CD4-positive, alpha-beta T cell (primary cell): ENCODE data around the gene PFKFB3. TPM values are rescaled to one million over a fixed set of nuclear protein-coding genes. Genes with fewer than 3 reads are reported as not detected.

ENCODE experiments used
- ATAC-seq: fragments of 200-7000 bp; cut with Tn5 transposase; one replicate; pipeline ENCODE4 v1.10.0; 2022; ENCODE audit warnings: mild to moderate bottlenecking; ENCODE audit not compliant: poor library complexity
- CTCF ChIA-PET: fragments of 350-600 bp; sonication (Branson Sonifier 250); formaldehyde crosslinking; loops from one replicate; lab custom pipeline; 2021; ENCODE audit warnings: antibody characterized with exemption, inconsistent platforms; lab: Charles Lee
- POLR2A ChIA-PET: fragments of 350-600 bp; sonication (Branson Sonifier 250); formaldehyde crosslinking; loops from one replicate; lab custom pipeline; 2021; ENCODE audit warnings: antibody characterized with exemption, inconsistent platforms; lab: Charles Lee
- DNase-seq, 14 experiments: peaks; one replicate each; pipeline ENCODE4 v3.0.0-alpha.2; 2013 to 2020; ENCODE audit warnings: mixed read lengths in 2 of 14
- H3K27ac ChIP-seq, 2 donors: one replicate each; pipeline versions ENCODE4 v1.5.1 to v1.7.0; 2013; ENCODE audit warnings: low read length in 2 of 2, low read depth in 1 of 2, mild to moderate bottlenecking in 1 of 2
- H3K27me3 ChIP-seq, 2 experiments: 1 replicate in 1 of 2; 2 replicates in 1 of 2; pipeline versions ENCODE4 v1.6.1 to v1.7.0; 2013; ENCODE audit warnings: low read length in 2 of 2, control low read depth in 1 of 2, mild to moderate bottlenecking in 1 of 2, moderate library complexity in 1 of 2; ENCODE audit not compliant: insufficient read depth in 2 of 2, control insufficient read depth in 1 of 2
- H3K36me3 ChIP-seq: one replicate; pipeline ENCODE4 v1.6.1; 2013; ENCODE audit warnings: low read length, control low read depth; ENCODE audit not compliant: insufficient read depth
- H3K4me1 ChIP-seq: one replicate; pipeline ENCODE4 v1.6.1; 2013; ENCODE audit warnings: low read length, control low read depth; ENCODE audit not compliant: insufficient read depth
- H3K4me3 ChIP-seq: one replicate; pipeline ENCODE4 v1.5.1; 2013; ENCODE audit warnings: mild to moderate bottlenecking, low read length, moderate library complexity
- H3K9me3 ChIP-seq, 2 experiments: 1 replicate in 1 of 2; 2 replicates in 1 of 2; pipeline versions ENCODE4 v1.6.1 to v1.7.0; 2013; ENCODE audit warnings: low read length in 2 of 2, mild to moderate bottlenecking in 2 of 2, control low read depth in 1 of 2, moderate library complexity in 1 of 2; ENCODE audit not compliant: control insufficient read depth in 1 of 2, insufficient read depth in 1 of 2
- H3K27ac Mint-ChIP-seq: one replicate; pipeline ENCODE4 v1.8.0; 2020; ENCODE audit warnings: mixed read lengths
- H3K27me3 Mint-ChIP-seq: one replicate; pipeline ENCODE4 v1.8.0; 2021; ENCODE audit warnings: mixed read lengths
- H3K36me3 Mint-ChIP-seq: one replicate; pipeline ENCODE4 v1.8.0; 2021; ENCODE audit warnings: low read depth, mixed read lengths
- H3K4me1 Mint-ChIP-seq: one replicate; pipeline ENCODE4 v1.8.0; 2021; ENCODE audit warnings: low read depth, mixed read lengths
- H3K4me3 Mint-ChIP-seq: one replicate; pipeline ENCODE4 v1.8.0; 2020; ENCODE audit warnings: mild to moderate bottlenecking, mixed read lengths
- H3K9me3 Mint-ChIP-seq: one replicate; pipeline ENCODE4 v1.8.0; 2020; ENCODE audit warnings: mixed read lengths
- CTCF ChIP-seq: fragments of 200-600 bp; IDR thresholded peaks from one replicate; pipeline ENCODE4 v1.8.0; 2022; ENCODE audit warnings: antibody characterized with exemption, mild to moderate bottlenecking
- intact Hi-C, 2 experiments: fragments of 100-400 bp; cut with DNase I in 1 of 2; cut with micrococcal nuclease in 1 of 2; formaldehyde crosslinking; loops; one replicate each; pipeline versions ENCODE4 v1.15.1 to v1.9.0; 2023 to 2025; cut with DNase I, micrococcal nuclease
- total RNA-seq, 174 experiments: library from RNA in 2 of 174; stranded (reverse) in 2 of 174; gene quantifications; one replicate each; pipeline ENCODE4 v1.2.3 and lab custom pipeline; 2021 to 2026

Gene PFKFB3
- total RNA-seq, 2 experiments from 2014 or later: 142 to 145 TPM

DNA sequence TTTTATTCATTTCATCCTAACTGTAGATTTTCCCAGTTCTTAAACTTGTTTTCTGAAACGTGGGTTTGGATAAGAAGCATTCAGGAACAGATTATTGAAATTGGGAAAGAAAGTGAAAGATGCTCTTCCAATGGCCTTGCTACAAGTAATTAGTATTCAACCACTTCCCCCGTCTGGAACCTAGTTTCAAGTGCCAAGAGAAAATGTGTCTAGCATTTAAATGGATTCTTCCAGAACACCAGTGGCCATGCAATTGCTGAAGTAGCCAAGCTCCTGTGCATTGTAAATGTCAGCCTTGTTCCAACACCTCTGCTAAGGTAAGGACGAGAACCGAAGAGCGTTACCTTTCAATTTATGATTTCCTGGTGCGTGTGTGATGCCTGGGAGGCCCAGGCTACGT, 68.2 kb downstream of the PFKFB3 start:
- Mint-ChIP-seq H3K9me3 (peaks cover 3% of the 10 kb centered on the region), H3K36me3 (no peaks in the 10 kb centered on the region), H3K27ac (peak overlapping the region; percentile 90), H3K4me3 (no peak overlapping the region), H3K4me1 (peaks cover 52% of the 10 kb centered on the region), H3K27me3 (no peaks in the 10 kb centered on the region)
- no peaks in the 10 kb centered on the region for H3K9me3 ChIP-seq
- intact Hi-C loops: loop anchor here in 1 of 2 experiments (10.0 kb wide), 1 partner anchor 114 kb away; no protein-coding TSS in a partner anchor
- no peaks in the 10 kb centered on the region for H3K36me3 ChIP-seq
- no peak for ATAC-seq
- POLR2A ChIA-PET: interaction anchor here (1.0 to 1.6 kb wide), 2 partner anchors 29 to 77 kb away, joined by 5 to 7 read pairs; no protein-coding TSS in a partner anchor
- CTCF ChIA-PET: interaction anchor here (1.6 kb wide), 1 partner anchor 69 kb away, joined by 4 read pairs; the partner anchor contains the start of gene PFKFB3
- peak overlapping the region in 1 of 2 donors; percentile 43 for H3K27ac ChIP-seq
- H3K4me1 ChIP-seq: peaks cover 52% of the 10 kb centered on the region
- no peak overlapping the region for H3K4me3 ChIP-seq
- no peaks in the 10 kb centered on the region for H3K27me3 ChIP-seq
- peak in 1 of 14 experiments; percentile 23 for DNase-seq
- no peak for TF ChIP-seq CTCF

GRCh38 chr10:6271663-6272062, 68.9 kb downstream of the PFKFB3 start:
- H3K27ac ChIP-seq: peak overlapping the region in 1 of 2 donors; percentile 26
- peaks cover 3% of the 10 kb centered on the region for H3K9me3 Mint-ChIP-seq
- H3K9me3 ChIP-seq: no peaks in the 10 kb centered on the region
- no peaks in the 10 kb centered on the region for H3K36me3 Mint-ChIP-seq
- TF ChIP-seq CTCF: no peak
- H3K27me3 ChIP-seq: no peaks in the 10 kb centered on the region
- H3K4me3 Mint-ChIP-seq: no peak overlapping the region
- intact Hi-C loops: loop anchor here in 1 of 2 experiments (10.0 kb wide), 1 partner anchor 113 kb away; no protein-coding TSS in a partner anchor
- DNase-seq (peak in 1 of 14 experiments; percentile 15), ATAC-seq (no peak)
- peak overlapping the region; percentile 90 for H3K27ac Mint-ChIP-seq
- peaks cover 54% of the 10 kb centered on the region for H3K4me1 ChIP-seq
- peaks cover 52% of the 10 kb centered on the region for H3K4me1 Mint-ChIP-seq
- CTCF ChIA-PET: interaction anchor here (1.6 kb wide), 1 partner anchor 69 kb away, joined by 4 read pairs; the partner anchor contains the start of gene PFKFB3
- no peak overlapping the region for H3K4me3 ChIP-seq
- POLR2A ChIA-PET: no interaction called here
- no peaks in the 10 kb centered on the region for H3K36me3 ChIP-seq
- no peaks in the 10 kb centered on the region for H3K27me3 Mint-ChIP-seq

- H3K36me3 Mint-ChIP-seq: no peaks in the 10 kb centered on the region
- H3K27me3 ChIP-seq: no peaks in the 10 kb centered on the region
- no peak overlapping the region for H3K27ac ChIP-seq
- H3K4me1 ChIP-seq: peaks cover 54% of the 10 kb centered on the region
- no peaks in the 10 kb centered on the region for H3K36me3 ChIP-seq
- peak overlapping the region; percentile 90 for H3K27ac Mint-ChIP-seq
- TF ChIP-seq CTCF: no peak
- no peaks in the 10 kb centered on the region for H3K27me3 Mint-ChIP-seq
- H3K9me3 Mint-ChIP-seq: peaks cover 3% of the 10 kb centered on the region
- ChIA-PET POLR2A (no interaction called here), CTCF (no interaction called here)
- ATAC-seq (no peak), DNase-seq (no peak)
- H3K4me3 Mint-ChIP-seq: no peak overlapping the region
- intact Hi-C loops: loop anchor here in 1 of 2 experiments (10.0 kb wide), 1 partner anchor 113 kb away; no protein-coding TSS in a partner anchor
- peaks cover 50% of the 10 kb centered on the region for H3K4me1 Mint-ChIP-seq
- no peak overlapping the region for H3K4me3 ChIP-seq
- no peaks in the 10 kb centered on the region for H3K9me3 ChIP-seq
Observed at GRCh38 chr10:6272126-6272525, 69.4 kb downstream of the PFKFB3 start.
